ENCODE measurements around the gene CAMK1D.

DNA sequence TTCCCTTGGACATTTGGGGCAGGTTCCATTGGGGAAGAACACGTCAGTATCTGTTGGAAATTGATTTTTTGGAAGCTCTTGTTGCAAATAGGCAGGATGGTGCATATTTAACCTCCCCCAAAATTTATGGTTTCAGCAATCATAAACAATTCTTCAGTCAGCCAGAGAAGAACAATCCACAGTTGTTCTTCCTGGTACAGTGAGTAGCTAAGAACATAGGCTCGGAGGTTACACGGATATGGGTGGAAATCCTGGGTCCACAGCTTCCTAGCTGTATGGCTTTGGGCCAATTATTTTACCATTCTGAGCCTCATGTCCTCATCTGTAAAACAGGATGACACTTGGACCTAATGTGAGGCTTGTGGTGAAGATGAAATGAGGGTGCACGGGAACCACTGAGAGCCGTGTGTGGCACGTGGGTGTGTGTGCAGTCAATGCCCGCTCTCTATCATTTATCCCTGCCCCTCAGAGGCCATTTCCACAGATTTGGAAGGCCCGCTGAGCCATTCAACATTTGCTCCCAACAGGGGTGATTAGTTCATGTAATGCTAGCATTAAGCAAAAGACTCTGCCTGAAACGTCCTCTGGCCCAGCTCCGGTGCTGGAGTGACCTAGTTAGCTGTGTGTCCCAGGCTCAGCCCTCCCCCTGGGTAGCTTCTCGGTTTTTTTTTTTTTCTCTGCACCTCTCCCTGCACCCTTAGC is 9.7 kb downstream of the CAMK1D start:
- TF ChIP-seq, protein P1, sequence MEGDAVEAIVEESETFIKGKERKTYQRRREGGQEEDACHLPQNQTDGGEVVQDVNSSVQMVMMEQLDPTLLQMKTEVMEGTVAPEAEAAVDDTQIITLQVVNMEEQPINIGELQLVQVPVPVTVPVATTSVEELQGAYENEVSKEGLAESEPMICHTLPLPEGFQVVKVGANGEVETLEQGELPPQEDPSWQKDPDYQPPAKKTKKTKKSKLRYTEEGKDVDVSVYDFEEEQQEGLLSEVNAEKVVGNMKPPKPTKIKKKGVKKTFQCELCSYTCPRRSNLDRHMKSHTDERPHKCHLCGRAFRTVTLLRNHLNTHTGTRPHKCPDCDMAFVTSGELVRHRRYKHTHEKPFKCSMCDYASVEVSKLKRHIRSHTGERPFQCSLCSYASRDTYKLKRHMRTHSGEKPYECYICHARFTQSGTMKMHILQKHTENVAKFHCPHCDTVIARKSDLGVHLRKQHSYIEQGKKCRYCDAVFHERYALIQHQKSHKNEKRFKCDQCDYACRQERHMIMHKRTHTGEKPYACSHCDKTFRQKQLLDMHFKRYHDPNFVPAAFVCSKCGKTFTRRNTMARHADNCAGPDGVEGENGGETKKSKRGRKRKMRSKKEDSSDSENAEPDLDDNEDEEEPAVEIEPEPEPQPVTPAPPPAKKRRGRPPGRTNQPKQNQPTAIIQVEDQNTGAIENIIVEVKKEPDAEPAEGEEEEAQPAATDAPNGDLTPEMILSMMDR (conservative IDR thresholded peaks at IDR 0.05), result no peak
- TF ChIP-seq EZH2 (IDR thresholded peaks at IDR 0.05; ENCODE audit: low read depth), result no peak

Data from PC-9 (cell line).